Mammary epithelial cell (primary cell): ENCODE measurements around the gene MAN2B2.
"Not testable (repeated sequence)": the region's sequence is repeated elsewhere in the genome, so short reads cannot be mapped to it uniquely, and the experiment has no call there.

ENCODE experiments used
- CTCF ChIP-seq, 2 donors: IDR thresholded peaks in 1 of 2; conservative IDR thresholded peaks in 1 of 2; 2 replicates each; pipeline ENCODE4 v1.5.1; 2011 to 2012; ENCODE audit warnings: inconsistent platforms in 2 of 2, low read length in 2 of 2, mild to moderate bottlenecking in 2 of 2, control low read depth in 1 of 2, low read depth in 1 of 2; ENCODE audit not compliant: insufficient read depth in 1 of 2; ENCODE audit errors: extremely low read depth in 1 of 2
- EZH2 ChIP-seq: IDR thresholded peaks from 2 replicates; pipeline ENCODE4 v1.6.1; 2012; ENCODE audit warnings: low read length, inconsistent platforms, borderline replicate concordance

- not testable (repeated sequence) for TF ChIP-seq CTCF (conservative IDR thresholded peaks at IDR 0.05 in 1 of 2, IDR thresholded peaks at IDR 0.05 in 1 of 2; ENCODE audit: extremely low read depth in 1 of 2, insufficient read depth in 1 of 2, low read depth in 1 of 2, low read length in 2 of 2); EZH2
Observed at GRCh38 chr4:6655291-6655690, 80.3 kb downstream of the MAN2B2 start.
